ENCODE data around the gene UBN1.

The UBN1 gene, protein sequence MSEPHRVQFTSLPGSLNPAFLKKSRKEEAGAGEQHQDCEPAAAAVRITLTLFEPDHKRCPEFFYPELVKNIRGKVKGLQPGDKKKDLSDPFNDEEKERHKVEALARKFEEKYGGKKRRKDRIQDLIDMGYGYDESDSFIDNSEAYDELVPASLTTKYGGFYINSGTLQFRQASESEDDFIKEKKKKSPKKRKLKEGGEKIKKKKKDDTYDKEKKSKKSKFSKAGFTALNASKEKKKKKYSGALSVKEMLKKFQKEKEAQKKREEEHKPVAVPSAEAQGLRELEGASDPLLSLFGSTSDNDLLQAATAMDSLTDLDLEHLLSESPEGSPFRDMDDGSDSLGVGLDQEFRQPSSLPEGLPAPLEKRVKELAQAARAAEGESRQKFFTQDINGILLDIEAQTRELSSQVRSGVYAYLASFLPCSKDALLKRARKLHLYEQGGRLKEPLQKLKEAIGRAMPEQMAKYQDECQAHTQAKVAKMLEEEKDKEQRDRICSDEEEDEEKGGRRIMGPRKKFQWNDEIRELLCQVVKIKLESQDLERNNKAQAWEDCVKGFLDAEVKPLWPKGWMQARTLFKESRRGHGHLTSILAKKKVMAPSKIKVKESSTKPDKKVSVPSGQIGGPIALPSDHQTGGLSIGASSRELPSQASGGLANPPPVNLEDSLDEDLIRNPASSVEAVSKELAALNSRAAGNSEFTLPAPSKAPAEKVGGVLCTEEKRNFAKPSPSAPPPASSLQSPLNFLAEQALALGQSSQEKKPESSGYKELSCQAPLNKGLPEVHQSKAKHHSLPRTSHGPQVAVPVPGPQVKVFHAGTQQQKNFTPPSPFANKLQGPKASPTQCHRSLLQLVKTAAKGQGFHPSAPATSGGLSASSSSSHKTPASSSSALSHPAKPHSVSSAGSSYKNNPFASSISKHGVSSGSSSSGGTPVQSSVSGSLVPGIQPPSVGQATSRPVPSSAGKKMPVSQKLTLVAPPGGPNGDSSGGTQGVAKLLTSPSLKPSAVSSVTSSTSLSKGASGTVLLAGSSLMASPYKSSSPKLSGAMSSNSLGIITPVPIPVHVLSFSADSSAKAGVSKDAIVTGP (N-terminal part only)

DNA sequence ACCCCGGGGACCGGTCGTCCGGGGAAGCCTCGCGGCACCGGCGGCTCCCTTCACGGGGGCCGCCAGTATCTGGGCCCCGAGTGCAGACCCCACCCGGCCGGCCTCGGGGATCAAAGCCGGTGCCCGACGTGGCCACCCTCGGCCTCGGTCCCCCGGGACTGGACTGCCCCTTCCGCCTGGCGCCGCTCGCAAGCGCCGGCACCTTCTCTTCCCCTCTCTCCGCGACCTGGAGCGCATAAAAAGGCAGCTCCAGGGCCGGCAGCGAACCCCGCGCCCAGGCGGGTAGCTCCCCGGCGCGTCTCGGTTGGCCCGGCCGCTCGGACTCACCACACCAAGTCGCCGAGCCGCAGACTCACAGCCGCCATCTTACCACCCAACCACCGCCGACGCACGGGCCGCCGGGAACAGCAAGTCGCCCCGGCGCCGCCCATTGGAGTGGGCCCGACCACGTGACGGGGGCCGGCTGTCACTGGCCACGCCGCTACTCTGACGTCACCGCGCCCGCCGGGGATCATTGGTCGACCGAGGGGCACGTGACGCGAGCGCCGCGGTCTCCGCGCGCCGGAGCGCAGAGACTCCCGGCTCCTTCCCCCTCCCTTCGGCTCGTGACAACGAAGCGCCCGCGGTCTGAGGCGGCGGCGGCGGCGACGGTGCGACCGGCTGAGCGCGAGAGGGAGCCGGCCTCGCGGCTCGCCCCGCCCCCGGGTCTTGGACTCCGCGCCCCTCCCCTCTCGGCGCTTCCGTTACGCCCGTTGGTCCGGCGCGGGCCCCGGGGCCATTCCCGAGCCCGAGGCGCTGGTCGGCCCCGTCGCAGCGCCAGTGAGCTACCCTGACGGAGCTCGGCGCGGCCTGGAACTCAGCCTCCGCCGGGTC, at the start of gene UBN1, which contains the start of gene GLYR1:
Gene UBN1, plus strand, starts transcription at position 581 of the 873 bp plus-strand sequence. CDS start 5,437 bp downstream, outside the sequence.
Gene GLYR1, minus strand, starts transcription at position 388 of the 873 bp plus-strand sequence. Its CDS starts 23 bp downstream, at position 365.
- peak within 1 kb of the TSS; percentile 86 for H3K4me3 ChIP-seq (ENCODE audit: control insufficient read depth, low read depth, low read length)
- peak; percentile 94 for DNase-seq (ENCODE audit: low read depth)
- TF ChIP-seq, protein P1, sequence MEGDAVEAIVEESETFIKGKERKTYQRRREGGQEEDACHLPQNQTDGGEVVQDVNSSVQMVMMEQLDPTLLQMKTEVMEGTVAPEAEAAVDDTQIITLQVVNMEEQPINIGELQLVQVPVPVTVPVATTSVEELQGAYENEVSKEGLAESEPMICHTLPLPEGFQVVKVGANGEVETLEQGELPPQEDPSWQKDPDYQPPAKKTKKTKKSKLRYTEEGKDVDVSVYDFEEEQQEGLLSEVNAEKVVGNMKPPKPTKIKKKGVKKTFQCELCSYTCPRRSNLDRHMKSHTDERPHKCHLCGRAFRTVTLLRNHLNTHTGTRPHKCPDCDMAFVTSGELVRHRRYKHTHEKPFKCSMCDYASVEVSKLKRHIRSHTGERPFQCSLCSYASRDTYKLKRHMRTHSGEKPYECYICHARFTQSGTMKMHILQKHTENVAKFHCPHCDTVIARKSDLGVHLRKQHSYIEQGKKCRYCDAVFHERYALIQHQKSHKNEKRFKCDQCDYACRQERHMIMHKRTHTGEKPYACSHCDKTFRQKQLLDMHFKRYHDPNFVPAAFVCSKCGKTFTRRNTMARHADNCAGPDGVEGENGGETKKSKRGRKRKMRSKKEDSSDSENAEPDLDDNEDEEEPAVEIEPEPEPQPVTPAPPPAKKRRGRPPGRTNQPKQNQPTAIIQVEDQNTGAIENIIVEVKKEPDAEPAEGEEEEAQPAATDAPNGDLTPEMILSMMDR (conservative IDR thresholded peaks at IDR 0.05; ENCODE audit: control insufficient read depth, insufficient read depth, low read depth, low read length): no peak

DNA sequence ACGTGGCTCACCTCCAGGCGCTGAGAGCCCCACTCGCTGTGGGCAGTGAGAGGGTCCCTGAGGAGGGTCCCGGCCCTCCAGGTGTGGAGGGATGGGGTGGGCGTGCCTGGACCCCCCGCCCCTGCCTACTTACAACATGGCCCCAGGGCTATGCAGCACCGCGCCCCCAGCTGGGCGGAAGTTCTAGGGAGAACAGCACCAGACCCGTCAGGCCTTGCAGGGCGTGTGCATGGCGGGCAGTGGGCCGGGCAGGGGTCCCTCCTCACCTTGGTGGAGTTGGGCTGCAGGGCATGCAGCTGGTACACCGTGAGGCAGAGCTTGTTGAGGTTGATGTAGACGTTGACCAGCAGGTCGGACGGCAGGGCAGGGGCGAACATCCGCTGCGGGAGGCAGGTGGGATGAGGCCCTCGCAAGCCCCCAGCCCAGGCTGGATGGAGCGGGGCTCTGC, 49.5 kb upstream of the UBN1 start:
- no peak for DNase-seq (ENCODE audit: low read depth)
- no peak overlapping the region for H3K4me3 ChIP-seq (ENCODE audit: control insufficient read depth, low read depth, low read length)
- TF ChIP-seq, protein P1 (conservative IDR thresholded peaks at IDR 0.05; ENCODE audit: control insufficient read depth, insufficient read depth, low read depth, low read length): no peak

DNA sequence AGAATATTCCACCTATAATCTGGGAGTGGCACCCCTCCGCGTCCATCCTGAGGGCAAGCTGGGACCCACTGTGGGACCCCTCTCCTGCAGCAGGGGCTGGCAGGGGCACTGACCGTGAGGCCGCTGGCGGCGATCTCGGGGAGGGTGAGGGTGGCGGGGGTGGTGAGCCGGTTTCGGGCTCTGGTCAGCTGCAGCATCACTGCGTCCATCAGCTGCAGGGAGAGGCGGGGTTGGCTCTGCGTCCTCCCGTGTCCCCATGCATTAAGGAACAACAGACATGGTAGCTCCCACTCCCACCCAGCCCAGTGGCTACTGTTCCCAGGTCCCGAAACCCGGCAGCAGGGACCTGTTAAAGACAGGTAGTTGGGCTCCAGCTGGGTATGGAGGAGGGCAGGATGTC, 48.8 kb upstream of the UBN1 start:
- TF ChIP-seq, protein P1 (conservative IDR thresholded peaks at IDR 0.05; ENCODE audit: control insufficient read depth, insufficient read depth, low read depth, low read length): no peak
- H3K4me3 ChIP-seq (ENCODE audit: control insufficient read depth, low read depth, low read length): no peak overlapping the region
- DNase-seq (ENCODE audit: low read depth): no peak

DNA sequence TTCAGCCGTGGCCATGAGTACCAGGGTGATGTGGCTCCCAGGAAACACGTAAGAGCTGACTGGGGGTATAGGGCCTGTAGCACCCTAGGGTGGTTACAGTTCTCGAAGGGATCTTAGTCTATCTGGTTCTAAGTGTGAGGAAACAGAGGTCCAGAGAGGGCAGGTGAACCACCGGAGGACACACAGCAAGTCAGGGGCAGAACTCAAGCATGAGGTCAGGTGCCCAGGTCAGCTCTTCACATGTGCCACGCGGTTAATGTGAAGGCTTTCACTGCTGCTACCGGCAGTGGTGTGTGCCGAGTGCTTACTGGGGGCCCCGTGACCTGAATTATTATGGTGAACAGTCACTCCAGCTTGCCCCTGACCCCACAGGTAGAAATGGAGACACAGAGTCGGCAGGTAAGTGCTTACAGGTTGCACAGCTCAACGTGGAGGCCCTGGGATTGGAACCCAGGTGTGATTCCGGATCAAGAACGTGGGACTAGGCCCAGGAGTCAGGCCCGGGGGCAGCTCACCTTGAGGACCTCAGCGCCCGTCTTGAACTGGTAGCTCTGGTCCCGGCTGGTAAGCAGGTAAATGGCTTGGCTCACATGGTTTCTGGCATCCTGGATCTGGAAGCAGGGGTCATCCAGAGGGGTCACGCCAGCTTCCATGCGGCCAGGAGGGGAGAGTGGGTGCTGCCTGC, 48.0 kb upstream of the UBN1 start:
- TF ChIP-seq, protein P1 (conservative IDR thresholded peaks at IDR 0.05; ENCODE audit: control insufficient read depth, insufficient read depth, low read depth, low read length): no peak
- H3K4me3 ChIP-seq (ENCODE audit: control insufficient read depth, low read depth, low read length): no peak overlapping the region
- DNase-seq (ENCODE audit: low read depth): no peak

DNA sequence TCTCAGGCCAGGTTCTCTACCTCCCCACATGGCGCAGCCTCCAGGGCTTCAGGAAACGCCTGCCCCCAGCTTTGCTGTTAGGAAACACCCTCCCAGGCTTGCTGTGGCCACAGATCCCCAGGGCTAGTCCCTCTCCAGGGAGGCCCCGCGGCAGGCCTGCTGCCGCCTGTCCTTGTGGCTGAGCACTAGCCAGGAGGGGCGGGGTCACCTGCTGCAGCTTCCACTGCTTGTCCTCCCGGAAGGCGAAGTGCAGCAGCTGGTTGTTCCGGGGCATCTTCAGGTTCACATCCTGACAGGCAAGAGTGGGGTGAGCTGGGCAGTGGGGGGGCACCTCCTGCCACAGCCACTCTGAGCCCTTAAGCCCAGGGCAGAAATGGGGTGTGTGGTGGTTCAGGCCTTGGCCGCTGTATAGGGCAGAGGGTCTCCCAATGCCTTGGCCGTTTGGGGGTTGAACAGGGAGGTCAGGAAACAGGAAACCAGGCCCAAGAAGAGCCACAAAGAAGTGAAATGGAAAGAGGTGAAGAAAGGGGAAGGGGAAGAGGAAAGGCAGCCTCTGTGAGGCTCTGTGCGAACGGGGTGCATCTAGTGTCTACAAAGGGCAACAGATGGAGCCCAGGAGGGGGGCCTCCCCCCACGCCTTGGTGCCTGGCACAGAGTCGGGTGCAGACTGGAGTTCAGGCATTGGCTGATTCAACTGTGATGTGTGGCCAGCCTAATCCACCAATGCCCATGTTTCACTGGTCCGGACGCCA, 46.8 kb upstream of the UBN1 start:
- H3K4me3 ChIP-seq (ENCODE audit: control insufficient read depth, low read depth, low read length): no peak overlapping the region
- TF ChIP-seq, protein P1 (conservative IDR thresholded peaks at IDR 0.05; ENCODE audit: control insufficient read depth, insufficient read depth, low read depth, low read length): no peak
- no peak for DNase-seq (ENCODE audit: low read depth)

Measured in fibroblast of mammary gland (primary cell).